ENCODE data around the gene AGPAT4. TPM values are rescaled to one million over a fixed set of nuclear protein-coding genes. Genes with fewer than 3 reads are reported as not detected.

Gene AGPAT4
- total RNA-seq, 1 experiment from 2014 or later, result 15.5 TPM

DNA sequence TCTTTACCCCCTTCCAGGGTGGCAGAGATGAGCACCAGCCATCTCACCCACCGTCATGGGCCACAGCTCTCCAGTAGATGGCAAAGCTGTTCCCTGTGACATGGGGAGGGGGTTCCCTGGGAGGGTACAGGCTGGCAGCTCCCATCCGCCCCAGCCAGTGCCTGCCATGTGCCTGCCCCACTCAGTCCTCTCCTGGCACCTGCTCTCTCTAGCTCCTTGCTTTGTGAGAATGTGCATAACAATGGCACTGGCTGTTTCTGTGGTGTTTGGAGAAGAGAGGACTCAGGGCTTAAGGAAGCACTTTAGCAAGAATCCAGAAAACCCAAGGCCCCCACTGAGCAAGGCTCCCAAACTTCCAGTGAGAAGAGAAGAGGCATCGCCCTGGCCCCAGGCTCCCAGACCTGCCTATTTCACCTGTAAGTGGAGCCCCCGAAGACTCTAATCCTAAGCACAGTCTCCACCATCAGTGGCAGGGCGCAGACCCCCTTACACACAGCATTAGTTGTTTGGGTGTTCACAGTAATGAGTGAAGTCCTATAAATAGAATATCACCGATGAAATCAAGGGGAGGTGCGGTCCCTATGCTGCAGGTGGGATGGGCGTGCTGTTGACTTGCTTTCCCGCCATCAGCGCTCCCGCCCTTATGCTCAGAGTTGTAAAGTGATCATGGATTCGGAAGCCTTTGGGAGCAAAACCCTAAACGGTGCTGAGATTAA lies 110.2 kb downstream of the AGPAT4 start:
- intact Hi-C loops (cut with micrococcal nuclease), result loop anchor here (1.0 to 10.0 kb wide), 2 partner anchors 55 to 111 kb away; partner anchors contain the start of gene AGPAT4
- ChIA-PET RAD21 (ENCODE audit: low non-redundant PET in 1 of 2, low total read pairs in 2 of 2, uncharacterized antibody in 2 of 2, unreplicated experiment in 2 of 2) (no interaction called here), POLR2A (no interaction called here), CTCF (no interaction called here)
- H3K4me1 ChIP-seq (ENCODE audit: control insufficient read depth in 1 of 2, insufficient read depth in 2 of 2, low read length in 2 of 2), result peaks cover 8 to 11% of the 10 kb centered on the region in 2 experiments
- no peak overlapping the region for H3K4me3 ChIP-seq (replicated peaks in 1 of 2; ENCODE audit: low read depth in 1 of 2, low read length in 2 of 2)
- H3K4me2 ChIP-seq (ENCODE audit: low read length), result no peak overlapping the region
- no peaks in the 10 kb centered on the region for H3K36me3 ChIP-seq (ENCODE audit: control insufficient read depth in 1 of 2, insufficient read depth in 2 of 2, low read length in 2 of 2)
- no peaks in the 10 kb centered on the region for H3K79me2 ChIP-seq (ENCODE audit: insufficient read depth, low read length)
- no TSS peak for BruUV-seq (replicated peaks)
- no peak overlapping the region for H3K9ac ChIP-seq (ENCODE audit: low read length)
- H3K9me2 ChIP-seq (ENCODE audit: insufficient read depth), result no peaks in the 10 kb centered on the region
- ATAC-seq (no peak), DNase-seq (ENCODE audit: low read depth, low spot score) (no peak)
- H3K27ac ChIP-seq (ENCODE audit: low read depth, low read length), result no peak overlapping the region
- no peak overlapping the region for H2AFZ ChIP-seq (ENCODE audit: low read depth, low read length, poor library complexity, severe bottlenecking)
- no peak for TF ChIP-seq RAD21 (IDR thresholded peaks at IDR 0.05; ENCODE audit: low read depth)
- no peak for TF ChIP-seq FOSL1 (IDR thresholded peaks at IDR 0.05; ENCODE audit: low read depth)
- TF ChIP-seq ZFX (IDR thresholded peaks at IDR 0.05), result no peak
- no peak for TF ChIP-seq EZH2phosphoT487 (IDR thresholded peaks at IDR 0.05; ENCODE audit: borderline replicate concordance)
- no peak for TF ChIP-seq SP1 (IDR thresholded peaks at IDR 0.05; ENCODE audit: low read depth)
- no peak for TF ChIP-seq ELF1 (IDR thresholded peaks at IDR 0.05; ENCODE audit: borderline replicate concordance, low read depth)
- no peak for TF ChIP-seq TCF7L2 (IDR thresholded peaks at IDR 0.05; ENCODE audit: borderline replicate concordance, extremely low read depth, insufficient read depth, insufficient read length)
- TF ChIP-seq, protein P1, sequence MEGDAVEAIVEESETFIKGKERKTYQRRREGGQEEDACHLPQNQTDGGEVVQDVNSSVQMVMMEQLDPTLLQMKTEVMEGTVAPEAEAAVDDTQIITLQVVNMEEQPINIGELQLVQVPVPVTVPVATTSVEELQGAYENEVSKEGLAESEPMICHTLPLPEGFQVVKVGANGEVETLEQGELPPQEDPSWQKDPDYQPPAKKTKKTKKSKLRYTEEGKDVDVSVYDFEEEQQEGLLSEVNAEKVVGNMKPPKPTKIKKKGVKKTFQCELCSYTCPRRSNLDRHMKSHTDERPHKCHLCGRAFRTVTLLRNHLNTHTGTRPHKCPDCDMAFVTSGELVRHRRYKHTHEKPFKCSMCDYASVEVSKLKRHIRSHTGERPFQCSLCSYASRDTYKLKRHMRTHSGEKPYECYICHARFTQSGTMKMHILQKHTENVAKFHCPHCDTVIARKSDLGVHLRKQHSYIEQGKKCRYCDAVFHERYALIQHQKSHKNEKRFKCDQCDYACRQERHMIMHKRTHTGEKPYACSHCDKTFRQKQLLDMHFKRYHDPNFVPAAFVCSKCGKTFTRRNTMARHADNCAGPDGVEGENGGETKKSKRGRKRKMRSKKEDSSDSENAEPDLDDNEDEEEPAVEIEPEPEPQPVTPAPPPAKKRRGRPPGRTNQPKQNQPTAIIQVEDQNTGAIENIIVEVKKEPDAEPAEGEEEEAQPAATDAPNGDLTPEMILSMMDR (IDR thresholded peaks at IDR 0.05 in 2 of 3, conservative IDR thresholded peaks at IDR 0.05 in 1 of 3; ENCODE audit: borderline replicate concordance in 1 of 3, insufficient read depth in 1 of 3, low read depth in 2 of 3, low read length in 2 of 3), result no peak
- no peak for TF ChIP-seq SIN3A (IDR thresholded peaks at IDR 0.05; ENCODE audit: low read depth)
- TF ChIP-seq, protein P2, sequence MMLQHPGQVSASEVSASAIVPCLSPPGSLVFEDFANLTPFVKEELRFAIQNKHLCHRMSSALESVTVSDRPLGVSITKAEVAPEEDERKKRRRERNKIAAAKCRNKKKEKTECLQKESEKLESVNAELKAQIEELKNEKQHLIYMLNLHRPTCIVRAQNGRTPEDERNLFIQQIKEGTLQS (IDR thresholded peaks at IDR 0.05), result no peak
- no peak for TF ChIP-seq SRF (IDR thresholded peaks at IDR 0.05; ENCODE audit: low read depth)
- TF ChIP-seq, protein P3, sequence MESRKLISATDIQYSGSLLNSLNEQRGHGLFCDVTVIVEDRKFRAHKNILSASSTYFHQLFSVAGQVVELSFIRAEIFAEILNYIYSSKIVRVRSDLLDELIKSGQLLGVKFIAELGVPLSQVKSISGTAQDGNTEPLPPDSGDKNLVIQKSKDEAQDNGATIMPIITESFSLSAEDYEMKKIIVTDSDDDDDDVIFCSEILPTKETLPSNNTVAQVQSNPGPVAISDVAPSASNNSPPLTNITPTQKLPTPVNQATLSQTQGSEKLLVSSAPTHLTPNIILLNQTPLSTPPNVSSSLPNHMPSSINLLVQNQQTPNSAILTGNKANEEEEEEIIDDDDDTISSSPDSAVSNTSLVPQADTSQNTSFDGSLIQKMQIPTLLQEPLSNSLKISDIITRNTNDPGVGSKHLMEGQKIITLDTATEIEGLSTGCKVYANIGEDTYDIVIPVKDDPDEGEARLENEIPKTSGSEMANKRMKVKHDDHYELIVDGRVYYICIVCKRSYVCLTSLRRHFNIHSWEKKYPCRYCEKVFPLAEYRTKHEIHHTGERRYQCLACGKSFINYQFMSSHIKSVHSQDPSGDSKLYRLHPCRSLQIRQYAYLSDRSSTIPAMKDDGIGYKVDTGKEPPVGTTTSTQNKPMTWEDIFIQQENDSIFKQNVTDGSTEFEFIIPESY (IDR thresholded peaks at IDR 0.05; ENCODE audit: extremely low read depth, insufficient replicate concordance, low read length), result no peak
- TF ChIP-seq POLR2A (IDR thresholded peaks at IDR 0.05; ENCODE audit: borderline replicate concordance, extremely low read depth, insufficient read depth, insufficient read length), result no peak
- no peak for TF ChIP-seq POLR2AphosphoS5 (IDR thresholded peaks at IDR 0.05; ENCODE audit: low read depth, low read length)
- H3K27me3 ChIP-seq (ENCODE audit: insufficient read depth, low read length), result no peaks in the 10 kb centered on the region
- H4K20me1 ChIP-seq (ENCODE audit: insufficient read depth), result no peaks in the 10 kb centered on the region
- no peaks in the 10 kb centered on the region for H3K9me3 ChIP-seq (ENCODE audit: control insufficient read depth in 1 of 2, insufficient read depth in 1 of 2, low read depth in 1 of 2, low read length in 2 of 2)

Data from HCT116 (cell line).